ENCODE results near the gene MEF2D.

MEF2D gene

DNA sequence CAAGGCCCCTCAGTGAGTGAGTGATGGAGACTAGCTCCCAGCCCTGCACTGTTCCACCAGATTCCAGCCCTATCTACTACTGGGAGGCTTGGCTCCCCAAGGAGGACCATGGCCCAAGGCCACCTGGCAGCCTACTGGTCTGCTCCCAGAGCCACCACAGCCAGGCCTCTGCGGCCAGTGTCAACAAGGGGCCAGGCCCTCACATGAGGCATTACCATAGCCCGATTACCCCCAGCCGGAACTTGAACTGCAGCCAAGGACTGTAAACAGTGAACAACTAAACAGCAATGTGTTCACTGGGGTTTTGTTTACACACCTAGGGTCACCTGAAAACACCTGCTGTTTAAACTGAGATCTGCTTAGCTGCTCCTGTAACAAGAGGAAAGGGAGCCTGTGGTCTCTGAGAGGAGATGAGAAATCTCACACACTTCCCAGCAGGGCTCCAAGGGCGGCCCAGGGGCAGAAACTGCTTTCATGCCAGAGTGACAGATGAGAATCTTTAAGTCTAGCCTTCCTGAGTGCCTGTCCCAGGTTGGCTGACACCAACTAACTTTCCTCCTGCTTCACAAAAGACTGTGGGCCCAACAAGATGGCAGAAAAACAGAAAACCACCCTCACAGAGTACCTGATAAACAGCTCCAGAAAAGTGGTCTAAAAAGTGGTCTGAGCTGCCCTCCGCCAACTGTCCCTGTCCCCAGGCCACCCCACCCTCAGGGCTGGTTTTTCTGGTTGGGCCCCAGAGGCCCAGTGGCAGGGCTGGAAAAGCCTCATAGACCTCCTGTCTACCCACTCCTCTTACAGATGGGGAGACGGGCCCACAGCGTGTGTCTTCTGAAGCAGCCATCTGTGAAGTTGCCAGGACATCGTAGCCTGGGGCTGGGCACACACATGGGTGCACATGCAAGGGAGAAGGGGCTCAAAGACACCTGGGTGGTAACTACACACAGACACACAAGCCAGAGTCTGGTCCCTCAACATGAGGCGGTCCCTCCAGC, 28.8 kb downstream of the MEF2D start:
- Histone ChIP-seq H3K27ac (ENCODE audit: low read length) (no peak overlapping the region), H3K4me1 (ENCODE audit: control insufficient read depth, low read depth, low read length) (no peaks in the 10 kb centered on the region), H3K4me3 (ENCODE audit: low read length) (no peak overlapping the region), H3K36me3 (ENCODE audit: control insufficient read depth, low read depth, low read length) (peaks cover 41% of the 10 kb centered on the region), H3K27me3 (ENCODE audit: control insufficient read depth, insufficient read depth, low read length) (no peaks in the 10 kb centered on the region), H3K9me3 (ENCODE audit: control insufficient read depth, low read depth, low read length) (no peaks in the 10 kb centered on the region), H3K9ac (ENCODE audit: low read length) (no peak overlapping the region)

DNA sequence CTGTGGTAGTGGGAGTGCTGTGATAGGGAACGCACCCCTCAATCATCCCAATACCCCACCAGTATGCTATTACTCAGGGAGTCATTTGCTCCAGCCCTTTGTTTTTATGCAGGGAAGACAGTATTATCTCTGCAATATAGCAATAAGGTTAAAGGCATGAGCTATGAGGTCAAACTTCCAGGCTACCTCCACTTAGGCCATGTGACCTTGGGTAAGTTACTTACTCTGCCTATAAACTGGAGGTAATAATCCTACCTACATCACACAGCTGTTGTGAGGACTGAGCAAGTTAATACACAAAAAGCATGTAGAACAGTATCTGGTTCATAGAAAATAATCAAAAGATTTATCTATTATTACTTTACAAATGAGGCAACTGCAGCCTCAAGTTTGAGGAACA, 30.1 kb downstream of the MEF2D start:
- Histone ChIP-seq H3K36me3 (ENCODE audit: control insufficient read depth, low read depth, low read length) (peaks cover 33% of the 10 kb centered on the region), H3K27ac (ENCODE audit: low read length) (no peak overlapping the region), H3K9me3 (ENCODE audit: control insufficient read depth, low read depth, low read length) (no peaks in the 10 kb centered on the region), H3K9ac (ENCODE audit: low read length) (no peak overlapping the region), H3K4me1 (ENCODE audit: control insufficient read depth, low read depth, low read length) (no peaks in the 10 kb centered on the region), H3K4me3 (ENCODE audit: low read length) (no peak overlapping the region), H3K27me3 (ENCODE audit: control insufficient read depth, insufficient read depth, low read length) (no peaks in the 10 kb centered on the region)

DNA sequence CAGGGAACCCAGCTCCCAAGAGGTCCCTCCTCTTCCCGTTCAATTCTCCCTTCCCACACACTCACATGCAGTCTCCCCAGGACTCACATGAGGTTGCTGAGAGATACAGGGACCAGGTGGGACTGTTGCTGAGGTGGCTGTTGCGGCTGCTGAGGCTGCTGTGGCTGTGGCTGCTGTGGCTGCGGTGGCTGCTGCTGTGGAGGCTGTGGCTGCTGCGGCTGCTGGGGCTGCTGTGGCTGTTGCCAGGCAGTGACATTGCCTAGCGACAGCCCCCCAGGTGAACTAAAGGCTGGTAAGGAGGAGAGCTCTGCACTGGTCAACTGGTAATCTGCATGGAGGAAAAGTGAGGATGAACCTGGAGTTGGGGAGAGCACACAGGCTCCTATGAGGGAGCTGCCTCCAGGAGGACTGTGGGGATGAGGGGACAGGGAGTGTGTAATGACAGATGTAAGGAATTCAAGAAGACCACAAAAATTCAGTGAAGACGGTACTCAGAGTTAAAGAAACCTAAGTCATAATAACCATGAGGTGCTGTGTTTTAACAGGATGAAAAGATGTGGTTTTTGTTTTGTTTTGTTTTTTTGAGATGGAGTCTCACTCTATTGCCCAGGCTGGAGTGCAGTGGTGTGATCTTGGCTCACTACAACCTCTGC, 31.8 kb downstream of the MEF2D start:
- Histone ChIP-seq H3K36me3 (ENCODE audit: control insufficient read depth, low read depth, low read length) (peaks cover 18% of the 10 kb centered on the region), H3K9me3 (ENCODE audit: control insufficient read depth, low read depth, low read length) (no peaks in the 10 kb centered on the region), H3K27me3 (ENCODE audit: control insufficient read depth, insufficient read depth, low read length) (no peaks in the 10 kb centered on the region), H3K4me3 (ENCODE audit: low read length) (no peak overlapping the region), H3K9ac (ENCODE audit: low read length) (no peak overlapping the region), H3K27ac (ENCODE audit: low read length) (no peak overlapping the region), H3K4me1 (ENCODE audit: control insufficient read depth, low read depth, low read length) (peaks cover 7% of the 10 kb centered on the region)

DNA sequence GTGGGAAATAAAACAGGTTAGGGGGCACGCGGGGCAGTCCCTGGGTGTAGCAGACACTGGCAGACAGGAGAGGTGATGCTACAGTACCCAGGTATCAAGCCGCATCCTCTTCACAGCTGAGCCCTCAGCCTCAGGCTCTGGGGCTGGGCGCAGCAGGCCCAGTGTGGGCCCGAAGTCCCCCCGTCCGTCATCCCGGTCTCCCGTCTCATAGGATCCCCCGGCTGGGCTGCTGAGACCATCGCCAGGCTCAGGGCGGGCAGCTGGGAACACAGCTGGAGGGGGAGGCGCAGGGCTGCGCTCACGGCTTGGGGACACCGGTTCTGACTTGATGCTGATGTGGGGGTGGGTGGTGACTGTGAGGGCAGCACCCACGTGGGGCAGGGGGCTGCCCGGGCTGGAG, 32.7 kb downstream of the MEF2D start:
- Histone ChIP-seq H3K4me1 (ENCODE audit: control insufficient read depth, low read depth, low read length) (peaks cover 14% of the 10 kb centered on the region), H3K27me3 (ENCODE audit: control insufficient read depth, insufficient read depth, low read length) (no peaks in the 10 kb centered on the region), H3K4me3 (ENCODE audit: low read length) (no peak overlapping the region), H3K27ac (ENCODE audit: low read length) (no peak overlapping the region), H3K9me3 (ENCODE audit: control insufficient read depth, low read depth, low read length) (no peaks in the 10 kb centered on the region), H3K9ac (ENCODE audit: low read length) (no peak overlapping the region), H3K36me3 (ENCODE audit: control insufficient read depth, low read depth, low read length) (peaks cover 11% of the 10 kb centered on the region)

DNA sequence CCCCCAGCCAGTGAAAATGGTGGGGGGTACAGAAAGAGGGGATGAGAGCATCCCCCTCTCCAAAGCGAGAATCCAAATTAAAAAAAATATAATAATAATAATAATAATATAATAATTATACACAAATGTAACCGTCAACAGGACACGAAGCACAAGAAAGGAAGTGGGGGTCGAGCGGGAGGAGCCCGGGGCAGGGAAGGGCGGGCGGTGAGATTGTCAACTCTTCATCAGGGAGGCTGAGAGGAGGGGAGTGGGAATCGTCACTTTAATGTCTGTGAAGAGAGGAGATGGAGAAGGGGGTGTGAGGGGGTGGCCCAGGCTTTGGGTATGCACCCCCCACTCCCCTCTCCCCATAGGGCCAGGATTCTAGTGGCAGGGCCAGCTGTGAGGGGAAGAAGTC, 33.2 kb downstream of the MEF2D start:
- Histone ChIP-seq H3K9me3 (ENCODE audit: control insufficient read depth, low read depth, low read length) (no peaks in the 10 kb centered on the region), H3K36me3 (ENCODE audit: control insufficient read depth, low read depth, low read length) (peaks cover 11% of the 10 kb centered on the region), H3K4me1 (ENCODE audit: control insufficient read depth, low read depth, low read length) (peaks cover 14% of the 10 kb centered on the region), H3K27ac (ENCODE audit: low read length) (no peak overlapping the region), H3K4me3 (ENCODE audit: low read length) (no peak overlapping the region), H3K27me3 (ENCODE audit: control insufficient read depth, insufficient read depth, low read length) (no peaks in the 10 kb centered on the region), H3K9ac (ENCODE audit: low read length) (no peak overlapping the region)

DNA sequence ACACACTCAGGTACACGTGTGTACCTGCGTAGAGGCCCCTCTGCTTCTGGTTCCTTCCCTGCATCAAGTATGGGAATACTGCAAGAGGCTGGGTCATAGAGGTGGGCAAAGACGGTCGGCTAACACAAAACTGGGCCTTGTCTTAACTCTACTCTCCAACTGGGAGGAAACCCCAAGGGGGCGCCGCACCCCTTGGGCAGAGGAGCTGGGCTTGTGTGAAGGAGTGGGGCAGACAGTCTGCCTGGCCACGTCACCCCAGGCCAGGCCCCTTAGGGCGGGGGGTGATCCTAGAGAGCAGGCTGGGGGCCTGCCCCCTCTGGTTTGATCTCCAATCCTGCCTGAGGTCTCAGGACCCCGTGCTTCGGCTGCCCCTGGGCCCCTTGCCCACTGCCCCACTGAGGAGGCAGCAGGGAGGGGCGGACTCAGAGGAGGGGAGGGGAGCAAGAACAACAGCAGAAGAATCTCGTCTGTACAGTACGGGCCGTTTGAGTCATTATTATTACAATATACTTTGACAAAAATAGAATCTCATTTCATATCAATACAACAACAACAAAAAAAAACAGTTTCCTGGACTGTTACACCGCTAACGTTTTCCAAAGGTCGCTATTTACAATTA, 34.7 kb downstream of the MEF2D start:
- H3K9me3 ChIP-seq (ENCODE audit: control insufficient read depth, low read depth, low read length): no peaks in the 10 kb centered on the region
- H3K36me3 ChIP-seq (ENCODE audit: control insufficient read depth, low read depth, low read length): peaks cover 7% of the 10 kb centered on the region
- H3K4me3 ChIP-seq (ENCODE audit: low read length): no peak overlapping the region
- no peak overlapping the region for H3K9ac ChIP-seq (ENCODE audit: low read length)
- peaks cover 19% of the 10 kb centered on the region for H3K4me1 ChIP-seq (ENCODE audit: control insufficient read depth, low read depth, low read length)
- H3K27me3 ChIP-seq (ENCODE audit: control insufficient read depth, insufficient read depth, low read length): no peaks in the 10 kb centered on the region
- no peak overlapping the region for H3K27ac ChIP-seq (ENCODE audit: low read length)

DNA sequence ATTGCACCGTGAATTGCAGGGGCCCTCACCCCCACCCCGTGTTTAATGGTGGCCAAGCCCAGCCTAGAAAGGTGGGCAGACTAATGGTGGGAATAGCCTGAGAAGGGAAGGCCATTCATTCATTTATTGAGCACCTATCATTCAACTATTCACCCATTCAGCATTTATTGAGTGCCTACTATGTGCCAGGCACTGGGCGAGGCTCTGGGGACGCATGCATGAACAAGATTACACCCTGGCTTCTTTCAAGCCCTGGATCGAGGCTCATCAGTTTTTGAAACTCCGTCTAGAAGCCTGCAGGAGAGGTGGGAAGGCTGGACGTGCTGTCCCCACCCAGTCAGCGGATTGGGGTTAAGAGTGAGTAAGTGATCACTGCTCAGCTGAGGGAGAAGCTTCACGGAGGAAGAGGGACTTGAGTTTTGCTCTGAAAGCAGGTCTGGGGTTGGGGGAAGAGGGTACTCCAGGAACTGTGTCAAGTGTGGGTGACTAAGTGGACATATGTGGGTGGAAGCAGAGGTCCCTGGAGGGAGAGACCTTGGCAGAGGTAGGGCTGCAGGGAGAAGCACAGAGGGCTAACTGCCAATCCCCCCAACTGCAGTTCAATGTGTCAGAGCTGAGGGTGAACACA, 35.6 kb downstream of the MEF2D start:
- Histone ChIP-seq H3K4me3 (ENCODE audit: low read length) (no peak overlapping the region), H3K27me3 (ENCODE audit: control insufficient read depth, insufficient read depth, low read length) (no peaks in the 10 kb centered on the region), H3K27ac (ENCODE audit: low read length) (no peak overlapping the region), H3K36me3 (ENCODE audit: control insufficient read depth, low read depth, low read length) (peaks cover 7% of the 10 kb centered on the region), H3K9me3 (ENCODE audit: control insufficient read depth, low read depth, low read length) (no peaks in the 10 kb centered on the region), H3K9ac (ENCODE audit: low read length) (no peak overlapping the region), H3K4me1 (ENCODE audit: control insufficient read depth, low read depth, low read length) (peaks cover 19% of the 10 kb centered on the region)

DNA sequence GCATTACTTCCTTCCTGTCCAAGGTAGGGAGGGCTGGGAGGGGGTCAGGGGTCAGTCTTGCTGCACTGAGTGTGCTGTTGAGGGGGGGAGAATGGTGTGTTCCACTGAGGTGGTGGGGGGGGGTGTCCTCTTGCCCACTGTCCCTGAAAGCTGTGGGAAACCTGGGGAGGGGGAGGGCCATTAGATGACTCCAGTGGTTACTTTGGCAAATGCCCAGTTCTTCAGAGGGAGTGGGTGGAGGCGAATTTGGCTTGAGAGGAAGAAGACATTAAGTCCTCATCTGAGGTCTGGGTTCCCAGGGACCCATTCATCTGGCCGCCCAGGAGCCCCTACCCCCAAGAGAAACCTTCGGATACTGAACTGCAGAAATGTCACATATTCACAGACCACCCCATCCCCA, 36.2 kb downstream of the MEF2D start:
- Histone ChIP-seq H3K9ac (ENCODE audit: low read length) (no peak overlapping the region), H3K4me1 (ENCODE audit: control insufficient read depth, low read depth, low read length) (peaks cover 19% of the 10 kb centered on the region), H3K27me3 (ENCODE audit: control insufficient read depth, insufficient read depth, low read length) (no peaks in the 10 kb centered on the region), H3K4me3 (ENCODE audit: low read length) (no peak overlapping the region), H3K36me3 (ENCODE audit: control insufficient read depth, low read depth, low read length) (peaks cover 4% of the 10 kb centered on the region), H3K27ac (ENCODE audit: low read length) (no peak overlapping the region), H3K9me3 (ENCODE audit: control insufficient read depth, low read depth, low read length) (no peaks in the 10 kb centered on the region)

DNA sequence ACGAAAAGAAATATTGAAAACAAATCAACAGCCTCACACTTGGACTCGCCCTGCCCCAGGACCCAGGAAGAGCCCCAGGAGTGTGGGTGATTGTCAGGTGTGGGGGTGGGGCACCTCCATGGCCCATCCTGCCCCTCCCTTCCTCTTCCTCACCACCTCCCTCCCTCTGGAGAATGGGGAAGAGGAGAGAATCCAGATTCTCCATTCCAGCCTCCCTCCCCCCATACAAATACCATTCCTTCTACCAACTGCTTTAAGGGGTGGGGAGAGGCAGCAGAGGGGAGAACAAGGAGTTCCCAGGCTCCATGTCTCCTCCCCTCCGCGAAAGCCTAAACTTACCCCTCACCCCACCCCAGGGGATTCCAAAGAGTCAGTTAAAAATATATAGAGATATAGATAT, 36.7 kb downstream of the MEF2D start:
- H3K36me3 ChIP-seq (ENCODE audit: control insufficient read depth, low read depth, low read length): peaks cover 4% of the 10 kb centered on the region
- H3K27me3 ChIP-seq (ENCODE audit: control insufficient read depth, insufficient read depth, low read length): no peaks in the 10 kb centered on the region
- no peaks in the 10 kb centered on the region for H3K9me3 ChIP-seq (ENCODE audit: control insufficient read depth, low read depth, low read length)
- H3K9ac ChIP-seq (ENCODE audit: low read length): no peak overlapping the region
- H3K4me3 ChIP-seq (ENCODE audit: low read length): no peak overlapping the region
- peaks cover 19% of the 10 kb centered on the region for H3K4me1 ChIP-seq (ENCODE audit: control insufficient read depth, low read depth, low read length)
- H3K27ac ChIP-seq (ENCODE audit: low read length): no peak overlapping the region

DNA sequence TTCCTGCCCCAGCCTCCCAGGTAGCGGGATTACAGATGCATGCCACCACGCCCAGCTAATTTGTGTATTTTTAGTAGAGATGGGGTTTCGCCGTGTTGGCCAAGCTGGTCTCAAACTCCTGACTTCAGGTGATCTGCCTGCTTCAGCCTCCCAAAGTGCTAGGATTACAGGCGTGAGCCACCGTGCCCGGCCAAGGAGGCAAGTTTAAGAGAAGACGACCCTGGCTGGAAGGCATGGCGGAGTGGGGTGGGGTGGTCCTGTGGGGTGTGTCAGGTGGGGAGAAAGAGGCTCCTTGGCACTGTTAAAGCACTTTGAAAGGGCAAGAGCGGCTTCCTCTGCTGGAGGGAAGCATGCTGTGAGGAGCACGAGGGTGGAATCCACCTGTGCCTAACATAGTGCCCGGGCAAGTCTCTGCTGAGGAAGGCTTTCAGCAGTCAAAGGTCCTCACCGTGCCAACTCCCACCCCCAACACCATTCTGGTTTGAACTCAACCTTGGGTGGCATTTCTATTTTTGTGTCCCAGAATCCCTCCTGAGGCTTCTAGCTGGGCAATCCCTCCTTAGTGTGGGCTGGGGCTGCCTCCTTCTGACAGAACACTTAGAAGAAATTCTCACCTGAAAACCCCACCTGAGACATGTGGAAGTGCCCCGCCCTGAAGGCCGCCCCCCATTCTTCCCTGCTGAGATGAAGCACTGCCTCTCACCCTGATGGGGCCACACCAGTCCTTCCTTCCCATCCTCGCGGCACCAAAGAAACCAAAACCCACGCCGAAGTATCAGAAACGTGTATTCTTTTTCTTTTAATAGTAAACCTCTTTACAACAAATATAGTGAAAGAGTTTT, 37.4 kb downstream of the MEF2D start:
- Histone ChIP-seq H3K27me3 (ENCODE audit: control insufficient read depth, insufficient read depth, low read length) (no peaks in the 10 kb centered on the region), H3K9me3 (ENCODE audit: control insufficient read depth, low read depth, low read length) (no peaks in the 10 kb centered on the region), H3K4me1 (ENCODE audit: control insufficient read depth, low read depth, low read length) (peaks cover 19% of the 10 kb centered on the region), H3K4me3 (ENCODE audit: low read length) (no peak overlapping the region), H3K36me3 (ENCODE audit: control insufficient read depth, low read depth, low read length) (peaks cover 4% of the 10 kb centered on the region), H3K27ac (ENCODE audit: low read length) (no peak overlapping the region), H3K9ac (ENCODE audit: low read length) (no peak overlapping the region)
